Measurements from ENCODE around the gene DACH1. TPM values are rescaled to one million over a fixed set of nuclear protein-coding genes. Genes with fewer than 3 reads are reported as not detected.

The DACH1 gene
- total and polyA plus RNA-seq, 2 experiments from 2014 or later: 1.3 to 6.5 TPM

DNA sequence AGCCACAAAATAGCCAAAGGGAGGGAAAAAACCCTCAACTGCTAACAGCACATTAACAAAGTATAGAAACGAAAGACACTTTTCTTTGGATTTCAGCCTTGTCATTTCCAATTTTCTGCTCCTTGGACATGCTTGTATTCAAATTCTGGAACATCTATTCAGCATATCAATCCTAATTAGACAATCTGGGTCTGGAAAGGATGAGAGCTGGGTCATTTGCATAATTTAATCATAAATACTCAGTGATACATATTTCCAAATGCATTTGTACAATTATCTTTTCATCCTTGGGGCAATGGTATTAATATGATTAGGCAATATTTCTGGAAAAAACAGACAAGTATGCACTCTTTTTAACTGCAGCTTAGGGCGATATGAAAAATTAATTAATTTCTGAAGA lies 14.3 kb downstream of the DACH1 start:
- H3K27ac ChIP-seq: no peak overlapping the region
- no peak overlapping the region for H3K4me3 ChIP-seq
- no peaks in the 10 kb centered on the region for H3K9me2 ChIP-seq (replicated peaks; ENCODE audit: insufficient read depth)
- H3K79me2 ChIP-seq: no peaks in the 10 kb centered on the region
- H4K20me1 ChIP-seq (ENCODE audit: insufficient read depth, poor library complexity, severe bottlenecking): no peaks in the 10 kb centered on the region
- H3K4me2 ChIP-seq: no peak overlapping the region
- H3K27me3 ChIP-seq: no peaks in the 10 kb centered on the region
- no peak overlapping the region for H2AFZ ChIP-seq
- WGBS (ENCODE audit: low lambda C conversion rate, missing lambda C conversion rate): 92% methylated on average over 2 of the region's 2 CpGs
- no peak for TF ChIP-seq EZH2phosphoT487 (IDR thresholded peaks at IDR 0.05; ENCODE audit: low read depth, severe bottlenecking, unreplicated experiment)
- TF ChIP-seq, protein P1, sequence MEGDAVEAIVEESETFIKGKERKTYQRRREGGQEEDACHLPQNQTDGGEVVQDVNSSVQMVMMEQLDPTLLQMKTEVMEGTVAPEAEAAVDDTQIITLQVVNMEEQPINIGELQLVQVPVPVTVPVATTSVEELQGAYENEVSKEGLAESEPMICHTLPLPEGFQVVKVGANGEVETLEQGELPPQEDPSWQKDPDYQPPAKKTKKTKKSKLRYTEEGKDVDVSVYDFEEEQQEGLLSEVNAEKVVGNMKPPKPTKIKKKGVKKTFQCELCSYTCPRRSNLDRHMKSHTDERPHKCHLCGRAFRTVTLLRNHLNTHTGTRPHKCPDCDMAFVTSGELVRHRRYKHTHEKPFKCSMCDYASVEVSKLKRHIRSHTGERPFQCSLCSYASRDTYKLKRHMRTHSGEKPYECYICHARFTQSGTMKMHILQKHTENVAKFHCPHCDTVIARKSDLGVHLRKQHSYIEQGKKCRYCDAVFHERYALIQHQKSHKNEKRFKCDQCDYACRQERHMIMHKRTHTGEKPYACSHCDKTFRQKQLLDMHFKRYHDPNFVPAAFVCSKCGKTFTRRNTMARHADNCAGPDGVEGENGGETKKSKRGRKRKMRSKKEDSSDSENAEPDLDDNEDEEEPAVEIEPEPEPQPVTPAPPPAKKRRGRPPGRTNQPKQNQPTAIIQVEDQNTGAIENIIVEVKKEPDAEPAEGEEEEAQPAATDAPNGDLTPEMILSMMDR (IDR thresholded peaks at IDR 0.05; ENCODE audit: poor library complexity): no peak
- no peak for TF ChIP-seq EZH2 (IDR thresholded peaks at IDR 0.05; ENCODE audit: borderline replicate concordance)
- DNase-seq (ENCODE audit: low spot score): no peak
- no peaks in the 10 kb centered on the region for H3K36me3 ChIP-seq (replicated peaks; ENCODE audit: insufficient read depth, low read depth)
- no peaks in the 10 kb centered on the region for H3K4me1 ChIP-seq (ENCODE audit: insufficient read depth)
- no peaks in the 10 kb centered on the region for H3K9me3 ChIP-seq (ENCODE audit: low read depth)

DNA sequence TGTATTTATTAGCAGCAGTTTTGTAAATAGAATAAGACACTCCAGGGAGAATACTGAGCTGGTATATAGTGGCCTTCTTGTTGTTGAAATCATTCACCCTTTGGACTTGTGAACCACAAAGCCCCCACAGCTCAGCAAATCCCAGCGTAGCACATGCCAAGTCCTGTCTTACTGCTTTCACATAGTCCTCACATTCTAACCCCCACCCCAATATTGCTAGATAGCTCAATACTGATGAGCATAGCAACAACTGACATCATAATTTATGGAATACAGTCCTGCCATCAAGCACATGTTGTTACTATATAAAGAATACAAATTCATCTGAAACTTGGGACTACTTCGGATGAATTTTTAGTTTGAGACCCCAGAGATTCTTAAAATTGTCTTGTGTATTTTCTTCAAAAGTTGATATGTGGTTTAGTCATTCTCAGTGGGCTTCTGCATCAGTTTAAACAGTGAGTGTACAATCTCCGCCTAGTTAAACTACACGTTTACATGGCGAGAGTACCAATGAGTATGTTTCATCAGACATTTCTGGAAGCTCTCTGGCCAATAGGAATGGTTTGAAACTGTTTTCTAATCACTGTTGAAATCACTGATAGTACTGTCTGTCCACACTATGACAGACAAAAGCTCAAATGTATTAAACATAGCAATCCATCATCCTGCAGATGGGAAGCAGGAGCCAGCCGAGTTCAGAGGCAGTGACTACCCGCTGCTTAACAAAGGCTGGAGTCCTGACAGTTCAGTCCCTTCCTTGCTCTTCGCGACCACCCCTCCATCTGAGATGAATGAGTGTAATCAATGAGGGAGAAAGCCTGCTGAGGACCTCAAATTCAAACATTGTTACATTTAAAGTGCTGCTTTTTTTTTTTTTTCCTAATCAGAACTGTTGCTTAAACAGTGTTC lies 15.2 kb downstream of the DACH1 start:
- H3K27ac ChIP-seq: no peak overlapping the region
- DNase-seq (ENCODE audit: low spot score): no peak
- WGBS (ENCODE audit: low lambda C conversion rate, missing lambda C conversion rate): 86% methylated on average over 9 of the region's 9 CpGs
- H3K4me3 ChIP-seq: no peak overlapping the region
- H4K20me1 ChIP-seq (ENCODE audit: insufficient read depth, poor library complexity, severe bottlenecking): no peaks in the 10 kb centered on the region
- no peaks in the 10 kb centered on the region for H3K9me3 ChIP-seq (ENCODE audit: low read depth)
- no peaks in the 10 kb centered on the region for H3K9me2 ChIP-seq (replicated peaks; ENCODE audit: insufficient read depth)
- no peak overlapping the region for H2AFZ ChIP-seq
- TF ChIP-seq, protein P1 (IDR thresholded peaks at IDR 0.05; ENCODE audit: poor library complexity): no peak
- TF ChIP-seq EZH2 (IDR thresholded peaks at IDR 0.05; ENCODE audit: borderline replicate concordance) (no peak), EZH2phosphoT487 (IDR thresholded peaks at IDR 0.05; ENCODE audit: low read depth, severe bottlenecking, unreplicated experiment) (no peak)
- H3K4me2 ChIP-seq: no peak overlapping the region
- H3K4me1 ChIP-seq (ENCODE audit: insufficient read depth): no peaks in the 10 kb centered on the region
- no peaks in the 10 kb centered on the region for H3K27me3 ChIP-seq
- no peaks in the 10 kb centered on the region for H3K79me2 ChIP-seq
- no peaks in the 10 kb centered on the region for H3K36me3 ChIP-seq (replicated peaks; ENCODE audit: insufficient read depth, low read depth)

DNA sequence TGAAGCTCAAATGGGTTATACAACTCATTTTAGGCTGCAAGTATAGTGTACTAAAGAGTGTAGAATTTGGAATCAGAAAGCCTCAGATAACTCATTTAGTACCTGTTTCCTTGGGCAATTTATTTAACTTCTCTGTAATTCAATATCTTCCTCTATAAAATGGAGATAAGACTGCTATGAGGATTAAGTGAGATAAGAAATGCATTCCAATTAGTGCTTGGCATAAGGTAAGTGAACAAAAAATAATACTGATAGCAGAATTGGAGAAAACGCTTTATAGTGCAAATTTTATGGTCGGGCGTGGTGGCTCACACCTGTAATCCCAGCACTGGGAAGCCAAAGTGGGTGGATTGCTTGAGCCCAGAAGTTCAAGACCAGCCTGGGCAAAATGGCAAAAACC lies 25.0 kb downstream of the DACH1 start:
- Histone ChIP-seq H3K27ac (no peak overlapping the region), H3K4me3 (no peak overlapping the region), H3K79me2 (no peaks in the 10 kb centered on the region), H3K4me1 (ENCODE audit: insufficient read depth) (no peaks in the 10 kb centered on the region), H3K4me2 (no peak overlapping the region), H3K36me3 (replicated peaks; ENCODE audit: insufficient read depth, low read depth) (no peaks in the 10 kb centered on the region), H3K27me3 (no peaks in the 10 kb centered on the region), H2AFZ (no peak overlapping the region), H4K20me1 (ENCODE audit: insufficient read depth, poor library complexity, severe bottlenecking) (no peaks in the 10 kb centered on the region), H3K9me3 (ENCODE audit: low read depth) (no peaks in the 10 kb centered on the region), H3K9me2 (replicated peaks; ENCODE audit: insufficient read depth) (no peaks in the 10 kb centered on the region)
- TF ChIP-seq, protein P1 (IDR thresholded peaks at IDR 0.05; ENCODE audit: poor library complexity): no peak
- TF ChIP-seq EZH2 (IDR thresholded peaks at IDR 0.05; ENCODE audit: borderline replicate concordance) (no peak), EZH2phosphoT487 (IDR thresholded peaks at IDR 0.05; ENCODE audit: low read depth, severe bottlenecking, unreplicated experiment) (no peak)
- 77% methylated on average over 3 of the region's 3 CpGs for WGBS (ENCODE audit: low lambda C conversion rate, missing lambda C conversion rate)
- DNase-seq (ENCODE audit: low spot score): no peak

Data from hepatocyte (in vitro differentiated cells).